Measurements from ENCODE around the gene ERO1B. TPM values are rescaled to one million over a fixed set of nuclear protein-coding genes. Genes with fewer than 3 reads are reported as not detected.

The ERO1B gene
- polyA plus RNA-seq, 1 donor from 2014 or later, result 2.7 TPM

- H3K27ac ChIP-seq (ENCODE audit: low read length), result no peak overlapping the region
- no peak overlapping the region for H3K4me2 ChIP-seq (ENCODE audit: low read length)
- no peak overlapping the region for H3K9ac ChIP-seq (ENCODE audit: low read length)
- no peaks in the 10 kb centered on the region for H3K9me2 ChIP-seq (ENCODE audit: insufficient read depth, low read length)
- H3K79me2 ChIP-seq (replicated peaks; ENCODE audit: insufficient read depth, low read length), result no peaks in the 10 kb centered on the region
- H3K27me3 ChIP-seq (ENCODE audit: insufficient read depth, low read depth, low read length), result no peaks in the 10 kb centered on the region
- no peak overlapping the region for H3K4me3 ChIP-seq (ENCODE audit: low read length)
- no peaks in the 10 kb centered on the region for H4K20me1 ChIP-seq (ENCODE audit: insufficient read depth)
- TF ChIP-seq SMC3 (conservative IDR thresholded peaks at IDR 0.05; ENCODE audit: poor library complexity), result no peak
- TF ChIP-seq REST (IDR thresholded peaks at IDR 0.05; ENCODE audit: borderline replicate concordance), result no peak
- no peak for TF ChIP-seq EP300 (conservative IDR thresholded peaks at IDR 0.05; ENCODE audit: poor library complexity, severe bottlenecking)
- TF ChIP-seq RAD21 (conservative IDR thresholded peaks at IDR 0.05), result no peak
- no peak for TF ChIP-seq CTCF (IDR thresholded peaks at IDR 0.05; ENCODE audit: poor library complexity, severe bottlenecking)
- TF ChIP-seq TAF1 (IDR thresholded peaks at IDR 0.05; ENCODE audit: low read depth), result no peak
- no peak for TF ChIP-seq POLR2AphosphoS5 (IDR thresholded peaks at IDR 0.05)
- no peak for TF ChIP-seq EZH2 (IDR thresholded peaks at IDR 0.05; ENCODE audit: borderline replicate concordance, insufficient read depth, low read length, poor library complexity, severe bottlenecking)
- TF ChIP-seq MXI1 (conservative IDR thresholded peaks at IDR 0.05; ENCODE audit: poor library complexity, severe bottlenecking), result no peak
- peaks cover 4% of the 10 kb centered on the region for H3K36me3 ChIP-seq (ENCODE audit: insufficient read depth, low read length)
- no peak overlapping the region for H2AFZ ChIP-seq (ENCODE audit: low read depth, low read length)
- H3F3A ChIP-seq (ENCODE audit: insufficient read depth, low read length, poor library complexity, severe bottlenecking), result no peaks in the 10 kb centered on the region
- no peaks in the 10 kb centered on the region for H3K9me3 ChIP-seq (ENCODE audit: low read length)
Measured at GRCh38 chr1:236173174-236173767, 108.5 kb downstream of the ERO1B start.

GRCh38 chr1:236172041-236172579, 109.6 kb downstream of the ERO1B start:
- H3K9ac ChIP-seq (ENCODE audit: low read length), result no peak overlapping the region

More at GRCh38 chr1:236172041-236172579, 109.6 kb downstream of the ERO1B start:
- no peak overlapping the region for H2AFZ ChIP-seq (ENCODE audit: low read depth, low read length)
- H3K27ac ChIP-seq (ENCODE audit: low read length), result no peak overlapping the region
- no peaks in the 10 kb centered on the region for H3K79me2 ChIP-seq (replicated peaks; ENCODE audit: insufficient read depth, low read length)
- H3K4me3 ChIP-seq (ENCODE audit: low read length), result no peak overlapping the region
- H3K9me2 ChIP-seq (ENCODE audit: insufficient read depth, low read length), result no peaks in the 10 kb centered on the region
- no peaks in the 10 kb centered on the region for H3K9me3 ChIP-seq (ENCODE audit: low read length)
- no peak for TF ChIP-seq SMC3 (conservative IDR thresholded peaks at IDR 0.05; ENCODE audit: poor library complexity)
- no peak for TF ChIP-seq EZH2 (IDR thresholded peaks at IDR 0.05; ENCODE audit: borderline replicate concordance, insufficient read depth, low read length, poor library complexity, severe bottlenecking)
- TF ChIP-seq EP300 (conservative IDR thresholded peaks at IDR 0.05; ENCODE audit: poor library complexity, severe bottlenecking), result no peak
- TF ChIP-seq CTCF (IDR thresholded peaks at IDR 0.05; ENCODE audit: poor library complexity, severe bottlenecking), result no peak
- TF ChIP-seq POLR2AphosphoS5 (IDR thresholded peaks at IDR 0.05), result no peak
- no peak for TF ChIP-seq TAF1 (IDR thresholded peaks at IDR 0.05; ENCODE audit: low read depth)
- TF ChIP-seq REST (IDR thresholded peaks at IDR 0.05; ENCODE audit: borderline replicate concordance), result no peak
- TF ChIP-seq RAD21 (conservative IDR thresholded peaks at IDR 0.05), result no peak
- no peak for TF ChIP-seq MXI1 (conservative IDR thresholded peaks at IDR 0.05; ENCODE audit: poor library complexity, severe bottlenecking)
- no peak overlapping the region for H3K4me2 ChIP-seq (ENCODE audit: low read length)
- H3K27me3 ChIP-seq (ENCODE audit: insufficient read depth, low read depth, low read length), result no peaks in the 10 kb centered on the region
- H3F3A ChIP-seq (ENCODE audit: insufficient read depth, low read length, poor library complexity, severe bottlenecking), result no peaks in the 10 kb centered on the region
- H3K36me3 ChIP-seq (ENCODE audit: insufficient read depth, low read length), result peaks cover 4% of the 10 kb centered on the region
- H4K20me1 ChIP-seq (ENCODE audit: insufficient read depth), result no peaks in the 10 kb centered on the region

Measured in neural cell (in vitro differentiated cells).